Panc1 (cell line): ENCODE measurements around the gene PTPA. TPM values are rescaled to one million over a fixed set of nuclear protein-coding genes. Genes with fewer than 3 reads are reported as not detected.

Source experiments
- ATAC-seq: fragments of 200-7000 bp; cut with Tn5 transposase; 2 replicates; pipeline ENCODE4 v1.9.1; 2020; ENCODE audit warnings: mild to moderate bottlenecking, moderate library complexity
- BruUV-seq: library from RNA; stranded (reverse); fragments of 400-500 nt; replicated peaks from 2 replicates; lab custom pipeline; 2021; lab: Mats Ljungman, UMichigan
- CTCF ChIA-PET: fragments of 300-600 bp; sonication (Branson Sonifier 250); formaldehyde crosslinking; loops from one replicate; lab custom pipeline; 2022; ENCODE audit warnings: antibody characterized with exemption; lab: Charles Lee
- POLR2A ChIA-PET: fragments of 300-600 bp; sonication (Branson Sonifier 250); formaldehyde crosslinking; loops from one replicate; lab custom pipeline; 2022; ENCODE audit warnings: antibody characterized with exemption; lab: Charles Lee
- DNase-seq: peaks from one replicate; pipeline ENCODE4 v3.0.0-alpha.2; 2010; ENCODE audit warnings: low read depth, low spot score
- H3K27ac ChIP-seq: 2 replicates; pipeline ENCODE4 v1.5.1; 2011; ENCODE audit warnings: mild to moderate bottlenecking, low read length, inconsistent platforms
- H3K27me3 ChIP-seq: fragments of 200-500 bp; sonication (Bioruptor generic); 2 replicates; pipeline ENCODE4 v1.6.0; 2014; ENCODE audit warnings: low read length, inconsistent platforms; ENCODE audit not compliant: control insufficient read depth, insufficient read depth
- H3K36me3 ChIP-seq: fragments of 200-500 bp; sonication (Bioruptor generic); 2 replicates; pipeline ENCODE4 v1.5.1; 2014; ENCODE audit warnings: inconsistent platforms, mild to moderate bottlenecking, low read length, moderate library complexity; ENCODE audit not compliant: control insufficient read depth, insufficient read depth
- H3K4me1 ChIP-seq: 2 replicates; pipeline ENCODE4 v1.5.1; 2011; ENCODE audit warnings: inconsistent platforms, mild to moderate bottlenecking, low read length, moderate library complexity; ENCODE audit not compliant: control insufficient read depth, insufficient read depth
- H3K4me3 ChIP-seq, 2 experiments: 2 replicates each; pipeline ENCODE4 v1.5.1; 2011 to 2012; ENCODE audit warnings: low read depth in 2 of 2, low read length in 2 of 2, mild to moderate bottlenecking in 2 of 2, inconsistent platforms in 1 of 2, moderate library complexity in 1 of 2
- H3K9me3 ChIP-seq: fragments of 200-500 bp; sonication (Bioruptor generic); 2 replicates; pipeline ENCODE4 v1.5.1; 2014; ENCODE audit warnings: low read depth, mild to moderate bottlenecking, inconsistent platforms, low read length, moderate library complexity; ENCODE audit not compliant: control insufficient read depth, insufficient read depth
- CTCF ChIP-seq: fragments of 450-650 bp; IDR thresholded peaks from 2 replicates; pipeline ENCODE4 v1.5.1; 2017; ENCODE audit warnings: mild to moderate bottlenecking
- POLR2AphosphoS5 ChIP-seq: IDR thresholded peaks from 2 replicates; pipeline ENCODE4 v1.6.1; 2012; ENCODE audit warnings: mild to moderate bottlenecking, low read depth, low read length, moderate library complexity
- REST ChIP-seq, 2 experiments: IDR thresholded peaks; 2 replicates each; pipeline ENCODE4 v1.6.1; 2011 to 2012; ENCODE audit warnings: low read depth in 2 of 2, control low read depth in 1 of 2, low read length in 1 of 2, mild to moderate bottlenecking in 1 of 2, moderate library complexity in 1 of 2; ENCODE audit not compliant: insufficient read depth in 1 of 2
- TCF7L2 ChIP-seq: IDR thresholded peaks from 2 replicates; pipeline ENCODE4 v1.6.1; 2011; ENCODE audit warnings: mild to moderate bottlenecking, low read depth, low read length, inconsistent platforms
- in situ Hi-C: cut with HindIII; loops from 2 replicates; pipeline ENCODE4 v1.10.0; 2016; ENCODE audit warnings: low sequenced_read_pairs, low pct_unique_long_range_greater_than_20kb
- intact Hi-C: fragments of 100-400 bp; cut with micrococcal nuclease; formaldehyde crosslinking; loops from one replicate; pipeline ENCODE4 v1.10.0; 2022; ENCODE audit not compliant: unreplicated experiment
- total RNA-seq: library from RNA; stranded (reverse); gene quantifications from one replicate; pipeline ENCODE4 v1.2.1, GENCODE V29; 2021; ENCODE audit not compliant: unreplicated experiment

The PTPA gene
- total RNA-seq, 1 experiment from 2014 or later, result 114 TPM

GRCh38 chr9:129142138-129142935, 31.1 kb downstream of the PTPA start:
- no peak for TF ChIP-seq TCF7L2
- no peak for TF ChIP-seq CTCF
- intact Hi-C loops, result no loop called here
- peaks cover 34% of the 10 kb centered on the region for H3K4me1 ChIP-seq

DNA sequence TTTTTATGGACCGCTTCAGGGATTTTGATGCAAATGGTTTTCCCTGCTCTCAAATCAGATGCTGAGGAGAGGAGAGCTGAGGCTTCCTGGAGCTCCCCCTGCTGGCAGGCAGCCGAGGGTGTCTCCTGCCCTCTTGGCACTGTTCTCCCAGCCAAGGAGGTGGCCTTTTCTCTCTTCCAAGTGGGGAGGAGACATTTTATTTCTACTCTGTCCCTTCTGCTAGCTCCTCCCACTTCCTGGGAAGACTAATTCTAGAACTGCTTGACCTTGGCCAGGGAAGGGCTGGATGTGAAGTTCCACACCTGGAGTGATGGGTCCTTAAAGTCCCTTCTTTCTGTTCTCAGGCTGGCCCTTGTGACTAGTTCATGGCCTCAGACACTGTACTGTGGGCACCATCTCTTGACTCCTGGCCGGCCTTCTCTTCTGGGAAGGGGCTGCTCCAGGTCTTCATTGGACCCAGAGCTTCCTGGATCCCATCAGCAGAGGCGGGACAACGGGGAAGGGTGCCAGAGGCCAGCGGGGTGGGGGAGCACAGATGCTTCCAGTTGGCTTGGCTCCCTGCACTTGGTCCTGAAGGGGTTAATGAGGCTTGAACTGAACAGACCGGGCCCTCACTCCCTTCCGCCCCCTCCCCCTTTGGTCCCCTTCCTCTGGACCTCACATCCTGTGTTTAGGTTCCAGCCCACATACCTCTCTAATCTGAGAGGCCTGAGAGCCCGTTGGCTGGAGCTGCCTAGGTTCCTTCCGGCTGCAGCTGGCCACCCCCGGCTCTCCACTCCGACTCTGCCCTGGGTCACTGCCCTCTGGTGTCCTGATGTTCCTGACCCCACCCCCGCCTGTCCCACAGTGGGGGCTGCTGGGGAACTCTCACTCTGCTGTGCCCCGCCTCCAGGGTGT, 32.1 kb downstream of the PTPA start:
- peak; percentile 68 for DNase-seq
- peak; percentile 59 for ATAC-seq
- in situ Hi-C loops, result no loop called here
- Histone ChIP-seq H3K27ac (no peak overlapping the region), H3K9me3 (no peaks in the 10 kb centered on the region), H3K36me3 (no peaks in the 10 kb centered on the region), H3K27me3 (no peaks in the 10 kb centered on the region), H3K4me1 (peaks cover 34% of the 10 kb centered on the region), H3K4me3 (no peak overlapping the region)
- POLR2A ChIA-PET, result interaction anchor here (0.6 kb wide), 1 partner anchor 417 kb away, joined by 5 read pairs; no protein-coding TSS in a partner anchor
- TF ChIP-seq POLR2AphosphoS5 (no peak), CTCF (peak; percentile 93), REST (IDR thresholded peaks at IDR 0.05; ENCODE audit: insufficient read depth in 1 of 2, low read depth in 2 of 2, low read length in 1 of 2) (no peak)
- CTCF ChIA-PET, result interaction anchor here (0.8 to 1.4 kb wide), 5 partner anchors 12 to 481 kb away, joined by 3 to 7 read pairs (median 5); no protein-coding TSS in a partner anchor
- intact Hi-C loops, result no loop called here
- no TSS peak for BruUV-seq

More at GRCh38 chr9:129142138-129142935, 31.1 kb downstream of the PTPA start:
- BruUV-seq, result no TSS peak
- H3K4me3 ChIP-seq, result no peak overlapping the region
- H3K27me3 ChIP-seq, result no peaks in the 10 kb centered on the region
- DNase-seq (no peak), ATAC-seq (no peak)
- ChIA-PET POLR2A (interaction anchor here (0.7 kb wide), 1 partner anchor 442 kb away, joined by 3 read pairs; no protein-coding TSS in a partner anchor), CTCF (interaction anchor here (0.6 to 1.4 kb wide), 8 partner anchors 11 to 482 kb away, joined by 3 to 7 read pairs (median 4); no protein-coding TSS in a partner anchor)
- H3K27ac ChIP-seq, result no peak overlapping the region
- H3K36me3 ChIP-seq, result no peaks in the 10 kb centered on the region
- no peaks in the 10 kb centered on the region for H3K9me3 ChIP-seq
- in situ Hi-C loops, result no loop called here
